Stimulated activated CD4-positive, alpha-beta T cell treated with anti-CD3 and anti-CD28 coated beads, Interleukin-1b, Interleukin-23, amount 100 ng/mL, for 24 hours (primary cell): ENCODE results near the gene AFM.

Experiments used
- DNase-seq, 4 experiments: peaks; one replicate each; pipeline ENCODE4 v3.0.0-alpha.2; 2020; ENCODE audit warnings: low read depth in 4 of 4, low spot score in 1 of 4

AFM gene, protein sequence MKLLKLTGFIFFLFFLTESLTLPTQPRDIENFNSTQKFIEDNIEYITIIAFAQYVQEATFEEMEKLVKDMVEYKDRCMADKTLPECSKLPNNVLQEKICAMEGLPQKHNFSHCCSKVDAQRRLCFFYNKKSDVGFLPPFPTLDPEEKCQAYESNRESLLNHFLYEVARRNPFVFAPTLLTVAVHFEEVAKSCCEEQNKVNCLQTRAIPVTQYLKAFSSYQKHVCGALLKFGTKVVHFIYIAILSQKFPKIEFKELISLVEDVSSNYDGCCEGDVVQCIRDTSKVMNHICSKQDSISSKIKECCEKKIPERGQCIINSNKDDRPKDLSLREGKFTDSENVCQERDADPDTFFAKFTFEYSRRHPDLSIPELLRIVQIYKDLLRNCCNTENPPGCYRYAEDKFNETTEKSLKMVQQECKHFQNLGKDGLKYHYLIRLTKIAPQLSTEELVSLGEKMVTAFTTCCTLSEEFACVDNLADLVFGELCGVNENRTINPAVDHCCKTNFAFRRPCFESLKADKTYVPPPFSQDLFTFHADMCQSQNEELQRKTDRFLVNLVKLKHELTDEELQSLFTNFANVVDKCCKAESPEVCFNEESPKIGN

DNA sequence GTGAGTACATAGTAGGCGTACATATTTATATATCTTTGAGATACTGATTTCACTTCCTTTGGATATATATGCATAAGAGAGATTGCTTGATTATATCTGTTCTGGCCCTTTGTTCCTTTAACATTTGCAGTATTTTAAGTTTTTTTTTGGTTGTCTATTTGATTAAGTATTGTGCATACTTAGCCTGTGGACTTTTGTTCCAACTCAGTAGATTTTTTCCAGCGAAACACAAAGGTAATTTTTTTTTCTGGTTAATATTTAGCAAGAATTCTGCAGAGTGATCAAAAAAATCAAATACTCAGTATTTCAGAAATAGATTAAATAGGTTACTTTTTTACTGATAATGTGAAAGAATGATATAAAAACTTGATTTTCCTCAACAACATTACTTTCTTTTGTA, at the start of gene AFM:
TSS of gene AFM (plus strand) at position 388 of the 400 bp plus-strand sequence. CDS start 31 bp downstream, outside the sequence.
- DNase-seq: no peak

DNA sequence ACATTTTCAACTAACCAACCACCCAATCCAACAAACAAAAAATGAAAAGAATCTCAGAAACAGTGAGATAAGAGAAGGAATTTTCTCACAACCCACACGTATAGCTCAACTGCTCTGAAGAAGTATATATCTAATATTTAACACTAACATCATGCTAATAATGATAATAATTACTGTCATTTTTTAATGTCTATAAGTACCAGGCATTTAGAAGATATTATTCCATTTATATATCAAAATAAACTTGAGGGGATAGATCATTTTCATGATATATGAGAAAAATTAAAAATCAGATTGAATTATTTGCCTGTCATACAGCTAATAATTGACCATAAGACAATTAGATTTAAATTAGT, 49.8 kb upstream of the AFM start:
- no peak for DNase-seq

DNA sequence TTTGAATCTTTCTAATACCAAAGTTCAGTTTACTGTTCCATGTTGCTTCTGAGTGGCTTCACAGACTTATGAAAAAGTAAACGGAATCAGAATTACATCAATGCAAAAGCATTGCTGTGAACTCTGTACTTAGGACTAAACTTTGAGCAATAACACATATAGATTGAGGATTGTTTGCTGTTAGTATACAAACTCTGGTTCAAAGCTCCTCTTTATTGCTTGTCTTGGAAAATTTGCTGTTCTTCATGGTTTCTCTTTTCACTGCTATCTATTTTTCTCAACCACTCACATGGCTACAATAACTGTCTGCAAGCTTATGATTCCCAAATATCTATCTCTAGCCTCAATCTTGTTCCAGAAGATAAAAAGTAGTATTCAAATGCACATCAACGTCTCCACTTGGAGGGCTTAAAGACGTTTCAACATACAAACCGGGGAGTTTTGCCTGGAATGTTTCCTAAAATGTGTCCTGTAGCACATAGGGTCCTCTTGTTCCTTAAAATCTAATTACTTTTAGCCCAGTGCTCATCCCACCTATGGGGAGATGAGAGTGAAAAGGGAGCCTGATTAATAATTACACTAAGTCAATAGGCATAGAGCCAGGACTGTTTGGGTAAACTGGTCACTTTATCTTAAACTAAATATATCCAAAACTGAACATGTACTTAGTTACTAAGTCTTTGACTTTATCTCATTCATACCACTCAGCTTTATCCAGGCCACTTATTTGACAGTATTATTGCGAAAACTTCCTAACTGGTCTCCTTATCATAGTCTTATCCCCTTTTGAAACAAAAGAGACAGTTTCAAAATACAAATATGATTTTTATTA, 49.2 kb upstream of the AFM start:
- DNase-seq: no peak

DNA sequence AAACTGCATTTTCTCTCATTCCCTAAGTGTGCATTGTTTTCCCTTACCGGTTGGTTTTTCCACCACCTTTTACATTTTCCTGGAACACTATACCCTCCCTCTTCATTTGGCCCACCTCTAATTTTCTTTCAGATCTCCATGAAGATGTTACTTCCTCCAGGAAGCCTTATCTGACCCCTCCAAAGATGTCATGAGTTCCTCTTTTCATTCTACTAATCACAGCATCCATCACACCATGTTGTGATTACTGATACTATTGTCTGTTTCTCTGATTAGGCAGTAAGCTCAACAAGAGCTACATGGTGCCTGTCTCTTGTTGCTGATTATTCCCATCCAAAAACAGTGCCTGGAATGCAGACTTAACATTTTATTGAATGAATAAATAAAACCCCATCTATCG, 48.4 kb upstream of the AFM start:
- DNase-seq: no peak

DNA sequence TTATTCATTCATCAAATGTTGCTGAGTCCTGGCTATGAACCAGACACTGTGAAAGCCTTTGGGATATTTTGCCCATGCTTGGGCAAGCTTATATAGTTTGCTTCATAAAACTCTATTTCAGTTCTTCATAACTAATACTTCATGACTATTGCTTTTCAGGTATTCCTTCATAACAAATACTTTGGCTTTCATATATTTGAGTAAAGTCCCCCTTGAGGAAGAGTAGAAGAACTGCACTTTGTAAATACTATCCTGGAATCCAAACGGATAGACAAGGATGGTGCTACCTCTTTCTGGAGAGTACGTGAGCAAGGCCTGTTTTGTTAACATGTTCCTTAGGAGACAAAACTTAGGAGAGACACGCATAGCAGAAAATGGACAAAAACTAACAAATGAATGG, 47.2 kb upstream of the AFM start:
- no peak for DNase-seq

DNA sequence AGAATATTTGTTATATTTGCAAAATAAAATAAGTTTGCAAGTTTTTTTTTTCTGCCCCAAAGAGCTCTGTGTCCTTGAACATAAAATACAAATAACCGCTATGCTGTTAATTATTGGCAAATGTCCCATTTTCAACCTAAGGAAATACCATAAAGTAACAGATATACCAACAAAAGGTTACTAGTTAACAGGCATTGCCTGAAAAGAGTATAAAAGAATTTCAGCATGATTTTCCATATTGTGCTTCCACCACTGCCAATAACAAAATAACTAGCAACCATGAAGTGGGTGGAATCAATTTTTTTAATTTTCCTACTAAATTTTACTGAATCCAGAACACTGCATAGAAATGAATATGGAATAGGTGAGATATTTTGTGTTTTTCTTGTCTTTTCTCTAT, 45.6 kb upstream of the AFM start, which contains the start of gene AFP:
TSS of gene AFP (plus strand) at position 238 of the 400 bp plus-strand sequence. CDS start at position 280, 42 bp downstream.
- DNase-seq: no peak

DNA sequence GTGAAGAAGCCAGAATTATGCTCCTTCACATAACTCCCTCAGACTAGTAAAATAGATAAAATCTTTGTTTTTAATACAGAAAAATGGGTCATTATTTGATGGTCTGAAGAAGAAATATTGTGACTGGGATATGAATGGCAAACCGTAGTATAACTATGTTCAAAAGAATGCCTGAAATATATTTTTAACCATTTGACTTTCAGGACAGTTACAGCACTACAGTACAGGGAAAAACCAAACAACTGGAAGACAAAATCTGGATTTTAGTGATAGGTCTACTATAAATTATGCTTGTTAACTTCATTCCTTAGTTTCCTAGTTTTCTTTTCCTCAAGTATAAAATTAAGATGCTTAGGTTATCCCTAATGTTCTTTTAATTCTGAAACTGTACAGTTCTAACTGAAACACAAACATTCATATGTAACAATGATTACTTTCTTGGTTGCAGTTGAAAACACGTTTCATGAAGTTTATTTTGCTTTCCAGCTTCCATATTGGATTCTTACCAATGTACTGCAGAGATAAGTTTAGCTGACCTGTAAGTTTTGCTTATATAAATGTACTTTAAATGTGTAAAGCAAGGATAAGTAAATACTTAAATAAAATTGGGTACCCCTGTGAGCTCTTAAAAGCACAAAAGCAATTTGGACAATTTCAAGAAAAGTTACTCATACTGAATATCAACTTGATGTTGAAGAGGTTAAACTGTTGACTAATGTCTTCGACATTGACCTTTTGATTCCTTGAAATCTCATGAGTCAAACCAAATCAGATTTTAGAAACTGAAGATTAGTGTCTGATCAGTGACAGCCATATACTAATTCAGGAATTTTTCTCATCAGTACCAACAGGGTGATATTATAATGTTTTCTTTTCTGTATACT, 44.6 kb upstream of the AFM start:
- DNase-seq: no peak

DNA sequence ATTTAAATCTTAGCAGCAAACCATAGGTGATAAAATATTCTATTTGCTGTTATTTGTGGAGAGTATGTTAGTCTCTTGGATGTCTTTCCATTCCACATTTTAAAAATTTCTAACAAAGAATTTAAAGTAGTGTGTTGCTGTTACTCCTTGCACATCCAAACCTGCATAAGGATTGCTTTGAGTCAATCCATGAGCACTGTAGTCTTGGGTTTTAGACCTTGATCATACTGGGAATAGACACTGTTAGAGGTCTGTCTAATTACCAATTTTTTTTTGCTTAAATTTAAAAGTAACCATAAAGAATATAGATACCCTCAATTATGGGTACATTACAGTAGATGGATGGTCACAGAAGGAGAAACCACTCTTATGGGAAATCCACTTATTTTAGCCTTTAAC, 44.0 kb upstream of the AFM start:
- no peak for DNase-seq

DNA sequence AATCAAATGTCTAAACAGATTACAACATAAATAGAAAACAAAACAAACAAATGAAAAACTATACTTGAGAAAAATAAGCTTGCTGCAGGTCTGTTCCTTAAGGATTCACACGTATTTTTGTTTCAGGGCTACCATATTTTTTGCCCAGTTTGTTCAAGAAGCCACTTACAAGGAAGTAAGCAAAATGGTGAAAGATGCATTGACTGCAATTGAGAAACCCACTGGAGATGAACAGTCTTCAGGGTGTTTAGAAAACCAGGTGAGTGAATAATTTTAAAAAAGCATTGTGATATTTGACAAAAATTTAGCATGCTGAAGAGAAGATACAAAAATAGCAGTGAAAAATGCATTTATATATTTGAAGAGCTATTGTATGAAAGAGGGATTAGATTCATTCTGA, 43.5 kb upstream of the AFM start:
- no peak for DNase-seq

DNA sequence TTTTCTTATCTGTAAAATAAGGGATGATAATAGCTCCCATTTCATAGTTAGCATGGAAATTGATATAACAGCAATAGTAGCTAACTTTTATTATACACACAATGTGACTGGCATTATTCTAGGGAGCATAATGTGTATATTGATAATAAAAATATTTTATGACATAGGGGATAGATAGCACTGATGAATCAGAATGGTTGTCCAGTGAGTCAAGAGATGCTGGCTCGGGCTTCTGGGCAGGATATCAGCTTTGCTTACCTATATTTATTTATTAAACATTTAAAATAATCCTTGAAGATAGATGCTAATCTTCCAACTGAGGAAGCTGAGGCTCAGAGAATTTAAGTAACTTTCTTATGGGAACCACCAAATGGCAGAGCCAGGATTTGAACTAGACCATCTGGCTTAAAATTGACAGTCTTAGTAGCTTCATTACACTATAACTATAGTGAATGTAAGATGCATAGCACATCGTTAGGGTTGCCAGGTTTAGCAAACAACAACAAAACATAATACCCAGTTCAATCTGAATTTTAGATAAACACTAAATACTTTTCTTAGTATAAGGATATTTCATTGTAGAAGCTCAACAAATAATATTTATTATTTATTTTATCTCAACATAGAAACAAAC, 42.8 kb upstream of the AFM start:
- DNase-seq: no peak

DNA sequence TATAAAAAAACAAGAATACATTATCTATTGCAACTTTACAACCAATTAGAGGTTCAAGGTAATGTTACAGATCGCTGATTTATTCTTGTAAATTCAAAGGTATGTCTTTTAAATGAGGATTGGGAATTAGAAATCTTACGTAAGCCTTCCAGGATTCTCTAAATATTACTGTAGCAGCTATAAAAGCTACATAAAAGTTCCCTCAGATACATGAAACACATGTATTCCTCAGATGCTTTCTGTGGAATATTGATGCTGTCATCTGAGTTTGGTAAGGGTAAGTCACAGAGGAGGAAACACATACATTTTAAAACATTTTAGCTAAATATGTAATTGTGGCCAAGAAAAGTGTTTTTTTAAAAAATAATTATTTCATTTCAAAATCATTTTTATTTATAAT, 42.1 kb upstream of the AFM start:
- no peak for DNase-seq

DNA sequence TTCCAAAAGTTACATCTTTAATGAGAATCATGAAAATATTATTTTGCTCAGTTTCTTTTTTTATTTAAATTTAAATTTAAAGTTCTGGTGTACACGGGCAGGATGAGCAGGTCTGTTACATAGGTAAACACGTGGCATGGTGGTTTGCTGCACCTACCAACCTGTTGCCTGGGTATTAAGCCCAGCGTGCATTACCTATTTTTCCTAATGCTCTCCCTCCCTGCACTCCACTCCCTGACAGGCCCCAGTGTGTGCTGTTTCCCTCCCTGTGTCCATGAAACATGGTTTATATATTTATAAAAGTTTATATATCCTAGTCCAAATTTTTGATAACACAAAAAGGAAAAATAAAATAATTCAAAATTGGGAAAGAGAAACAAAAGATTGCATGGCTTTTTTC, 41.6 kb upstream of the AFM start:
- DNase-seq: no peak

DNA sequence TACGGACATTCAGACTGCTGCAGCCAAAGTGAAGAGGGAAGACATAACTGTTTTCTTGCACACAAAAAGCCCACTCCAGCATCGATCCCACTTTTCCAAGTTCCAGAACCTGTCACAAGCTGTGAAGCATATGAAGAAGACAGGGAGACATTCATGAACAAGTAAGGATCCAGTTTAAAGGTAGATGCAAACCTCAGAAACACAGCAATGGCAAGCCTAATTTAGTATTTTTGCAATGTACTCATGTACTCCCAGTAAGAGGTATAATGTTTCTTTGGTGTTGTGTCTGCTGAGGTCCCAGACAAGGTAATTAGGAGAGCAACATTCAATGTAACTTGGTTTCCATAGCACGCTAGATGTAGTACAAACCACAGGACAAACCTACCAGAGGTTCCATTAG, 40.9 kb upstream of the AFM start:
- DNase-seq: no peak

DNA sequence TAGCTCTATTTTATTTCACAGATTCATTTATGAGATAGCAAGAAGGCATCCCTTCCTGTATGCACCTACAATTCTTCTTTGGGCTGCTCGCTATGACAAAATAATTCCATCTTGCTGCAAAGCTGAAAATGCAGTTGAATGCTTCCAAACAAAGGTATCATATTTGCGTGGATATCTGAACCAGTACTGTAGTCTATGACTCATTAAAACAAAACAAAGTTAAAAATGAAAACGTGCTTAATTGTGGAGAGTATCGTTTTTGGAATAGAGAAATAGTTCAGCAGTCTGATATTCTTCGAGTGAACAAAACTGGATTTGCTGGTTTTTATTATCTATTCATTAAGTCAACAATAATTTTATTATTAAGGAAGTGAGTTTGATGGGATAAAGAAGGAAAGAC, 39.3 kb upstream of the AFM start:
- DNase-seq: no peak

DNA sequence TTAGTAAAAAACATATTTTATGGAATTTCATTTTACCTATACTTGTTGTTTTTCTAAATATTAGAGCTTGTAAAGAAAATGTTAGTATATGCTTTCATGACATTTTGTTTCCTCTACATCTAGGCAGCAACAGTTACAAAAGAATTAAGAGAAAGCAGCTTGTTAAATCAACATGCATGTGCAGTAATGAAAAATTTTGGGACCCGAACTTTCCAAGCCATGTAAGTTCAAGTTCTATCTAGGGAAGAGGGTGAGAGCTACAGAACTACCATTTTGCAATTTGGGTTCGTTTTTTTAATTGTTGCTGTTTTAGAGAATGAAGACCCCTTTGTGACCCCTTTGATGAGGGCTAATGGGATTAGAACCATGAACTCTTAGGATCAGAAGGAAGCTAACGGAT, 38.3 kb upstream of the AFM start:
- no peak for DNase-seq

DNA sequence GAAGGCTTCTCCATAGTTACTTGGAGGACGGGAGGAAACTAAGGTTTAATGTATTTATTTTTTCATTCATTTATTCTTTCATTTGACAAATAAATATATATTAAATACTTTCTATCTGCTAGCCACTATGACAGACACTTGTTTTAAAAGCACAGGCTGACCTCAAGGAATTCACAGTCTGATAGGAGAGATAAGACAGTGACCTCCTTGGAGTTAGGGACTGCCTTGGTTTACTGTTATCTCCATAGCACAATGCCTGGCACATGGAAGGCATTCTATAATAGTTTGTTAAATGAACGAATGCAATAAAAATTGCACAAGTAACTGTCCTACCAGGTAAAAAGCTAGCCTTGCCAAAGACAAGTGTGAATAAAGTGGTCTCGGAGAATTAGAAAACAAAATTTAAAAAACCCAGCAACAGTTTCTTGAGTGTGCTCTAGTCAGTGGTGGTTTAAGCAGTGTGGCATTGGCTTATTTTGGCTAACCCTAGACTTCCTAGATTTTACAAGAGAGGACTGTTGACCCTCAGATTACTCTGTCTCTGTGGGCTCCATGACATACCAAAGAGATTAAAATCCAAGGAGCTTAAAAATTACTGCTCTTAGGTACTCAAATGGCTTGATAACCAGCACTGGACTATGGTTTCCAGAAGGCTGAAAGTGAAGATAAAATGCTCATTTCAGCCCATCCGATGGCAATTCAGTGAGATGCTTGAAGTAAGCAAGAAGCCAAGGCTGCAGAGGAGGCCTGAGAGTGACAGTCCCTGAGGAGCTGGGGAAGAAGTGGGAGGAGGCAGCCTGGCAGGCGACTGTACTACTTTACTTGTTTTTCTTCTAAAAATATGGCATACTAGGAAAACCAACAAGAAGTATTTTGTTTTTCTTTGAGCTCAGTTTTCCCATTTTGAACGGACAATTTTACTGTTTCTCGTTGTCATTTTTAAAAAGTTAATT, 35.9 kb upstream of the AFM start:
- no peak for DNase-seq

DNA sequence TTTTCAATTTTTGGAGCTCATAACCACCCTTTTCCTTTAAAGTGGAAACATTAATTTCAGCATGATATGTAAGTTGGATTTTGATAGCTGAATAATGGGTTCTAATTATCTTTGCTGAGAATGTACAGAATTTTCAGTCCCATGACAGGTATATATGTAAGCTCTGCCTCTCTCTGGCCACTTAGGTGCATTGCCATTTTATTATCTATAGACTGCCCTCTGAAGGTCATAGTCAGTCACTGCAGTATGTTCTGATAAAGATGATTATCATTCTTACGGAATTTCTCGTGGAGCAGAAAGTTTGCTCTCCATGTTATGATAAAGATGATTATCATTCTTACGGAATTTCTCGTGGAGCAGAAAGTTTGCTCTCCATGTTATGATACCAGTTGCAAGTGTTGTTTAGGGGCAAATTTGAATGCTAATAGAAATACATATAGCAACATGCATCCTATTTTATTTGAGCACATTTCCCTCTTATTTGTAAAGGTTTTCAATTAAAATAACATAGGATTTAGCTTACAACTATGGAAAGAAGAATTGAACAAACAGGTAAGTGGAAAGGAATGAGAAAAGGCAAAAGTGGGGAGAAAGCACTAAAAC, 35.1 kb upstream of the AFM start:
- no peak for DNase-seq

DNA sequence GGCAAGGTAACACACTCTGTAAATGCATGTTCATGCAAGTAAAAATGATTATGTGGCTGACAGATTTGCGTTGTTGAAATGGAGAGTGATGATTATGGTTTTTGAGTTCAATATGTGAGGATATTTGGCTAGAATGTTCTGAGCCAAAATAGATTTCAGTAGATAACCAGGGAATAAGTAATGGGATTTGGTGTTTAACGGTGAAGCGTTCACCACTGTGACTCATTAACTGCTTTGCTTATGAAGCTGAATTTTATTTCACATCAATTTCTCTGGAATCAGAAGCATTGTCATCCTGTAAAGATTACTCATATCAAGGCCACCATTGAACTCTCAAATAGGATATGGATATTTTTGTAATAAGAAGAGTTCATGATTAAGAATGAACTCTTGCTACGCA, 33.9 kb upstream of the AFM start:
- no peak for DNase-seq
